ENCODE results near the gene SOS1.
"Not testable (repeated sequence)": the region's sequence is repeated elsewhere in the genome, so short reads cannot be mapped to it uniquely, and the experiment has no call there.

The SOS1 gene

GRCh38 chr2:39138837-39139211, 18.0 kb upstream of the SOS1 start:
- Histone ChIP-seq H4K20me1 (ENCODE audit: insufficient read depth) (no peaks in the 10 kb centered on the region), H3K4me3 (IDR thresholded peaks at IDR 0.05; ENCODE audit: insufficient read depth, low read depth, low read length) (no peak overlapping the region), H3K4me1 (ENCODE audit: low read depth, poor library complexity, severe bottlenecking) (peaks cover 12% of the 10 kb centered on the region), H3K27me3 (ENCODE audit: insufficient read depth, low read depth) (no peaks in the 10 kb centered on the region), H3K36me3 (ENCODE audit: insufficient read depth) (no peaks in the 10 kb centered on the region), H3K9ac (no peak overlapping the region), H3K4me2 (no peak overlapping the region), H3K27ac (no peak overlapping the region), H2AFZ (ENCODE audit: low read depth) (no peak overlapping the region), H3K79me2 (ENCODE audit: insufficient read depth, low read depth) (no peaks in the 10 kb centered on the region)
- TF ChIP-seq CTCF (conservative IDR thresholded peaks at IDR 0.05; ENCODE audit: low read depth, low read length): no peak

GRCh38 chr2:39138187-39138836, 17.5 kb upstream of the SOS1 start:
- H3K36me3 ChIP-seq (ENCODE audit: insufficient read depth); H2AFZ ChIP-seq (ENCODE audit: low read depth); H3K9ac ChIP-seq; H3K4me2 ChIP-seq; H3K79me2 ChIP-seq (ENCODE audit: insufficient read depth, low read depth); H3K27ac ChIP-seq; H4K20me1 ChIP-seq (ENCODE audit: insufficient read depth); H3K27me3 ChIP-seq (ENCODE audit: insufficient read depth, low read depth); H3K4me3 ChIP-seq (IDR thresholded peaks at IDR 0.05; ENCODE audit: insufficient read depth, low read depth, low read length): not testable (repeated sequence)
- H3K4me1 ChIP-seq (ENCODE audit: low read depth, poor library complexity, severe bottlenecking): peaks cover 12% of the 10 kb centered on the region

GRCh38 chr2:39136799-39137198, 15.9 kb upstream of the SOS1 start:
- Histone ChIP-seq H4K20me1 (ENCODE audit: insufficient read depth) (no peaks in the 10 kb centered on the region), H3K4me2 (no peak overlapping the region), H3K27ac (no peak overlapping the region), H3K4me3 (IDR thresholded peaks at IDR 0.05; ENCODE audit: insufficient read depth, low read depth, low read length) (no peak overlapping the region), H3K4me1 (ENCODE audit: low read depth, poor library complexity, severe bottlenecking) (peaks cover 12% of the 10 kb centered on the region), H3K36me3 (ENCODE audit: insufficient read depth) (no peaks in the 10 kb centered on the region), H3K79me2 (ENCODE audit: insufficient read depth, low read depth) (no peaks in the 10 kb centered on the region), H3K27me3 (ENCODE audit: insufficient read depth, low read depth) (no peaks in the 10 kb centered on the region), H3K9ac (no peak overlapping the region), H2AFZ (ENCODE audit: low read depth) (no peak overlapping the region)
- TF ChIP-seq CTCF (conservative IDR thresholded peaks at IDR 0.05; ENCODE audit: low read depth, low read length): no peak

- H3K4me1 ChIP-seq (ENCODE audit: low read depth, poor library complexity, severe bottlenecking): peaks cover 12% of the 10 kb centered on the region
- TF ChIP-seq CTCF (conservative IDR thresholded peaks at IDR 0.05; ENCODE audit: low read depth, low read length): no peak
- H3K4me2 ChIP-seq: no peak overlapping the region
- H3K79me2 ChIP-seq (ENCODE audit: insufficient read depth, low read depth): no peaks in the 10 kb centered on the region
- no peaks in the 10 kb centered on the region for H4K20me1 ChIP-seq (ENCODE audit: insufficient read depth)
- no peak overlapping the region for H2AFZ ChIP-seq (ENCODE audit: low read depth)
- H3K36me3 ChIP-seq (ENCODE audit: insufficient read depth): no peaks in the 10 kb centered on the region
- no peak overlapping the region for H3K4me3 ChIP-seq (IDR thresholded peaks at IDR 0.05; ENCODE audit: insufficient read depth, low read depth, low read length)
- no peak overlapping the region for H3K9ac ChIP-seq
- H3K27me3 ChIP-seq (ENCODE audit: insufficient read depth, low read depth): no peaks in the 10 kb centered on the region
- no peak overlapping the region for H3K27ac ChIP-seq
Observed at GRCh38 chr2:39135690-39136259, 14.9 kb upstream of the SOS1 start.

- no peak for TF ChIP-seq CTCF (conservative IDR thresholded peaks at IDR 0.05; ENCODE audit: low read depth, low read length)
- no peaks in the 10 kb centered on the region for H3K27me3 ChIP-seq (ENCODE audit: insufficient read depth, low read depth)
- H3K4me2 ChIP-seq: no peak overlapping the region
- H3K79me2 ChIP-seq (ENCODE audit: insufficient read depth, low read depth): no peaks in the 10 kb centered on the region
- no peak overlapping the region for H2AFZ ChIP-seq (ENCODE audit: low read depth)
- peaks cover 21% of the 10 kb centered on the region for H3K4me1 ChIP-seq (ENCODE audit: low read depth, poor library complexity, severe bottlenecking)
- H3K9ac ChIP-seq: no peak overlapping the region
- H3K4me3 ChIP-seq (IDR thresholded peaks at IDR 0.05; ENCODE audit: insufficient read depth, low read depth, low read length): no peak overlapping the region
- no peak overlapping the region for H3K27ac ChIP-seq
- H3K36me3 ChIP-seq (ENCODE audit: insufficient read depth): no peaks in the 10 kb centered on the region
- no peaks in the 10 kb centered on the region for H4K20me1 ChIP-seq (ENCODE audit: insufficient read depth)
Observed at GRCh38 chr2:39133215-39133851, 12.5 kb upstream of the SOS1 start.

Data from KMS-11 (cell line).